Measurements from ENCODE around the gene RASSF4.

- TF ChIP-seq POLR2A (IDR thresholded peaks at IDR 0.05; ENCODE audit: low read depth, low read length) (no peak), CTCF (IDR thresholded peaks at IDR 0.05; ENCODE audit: extremely low read depth in 1 of 2, insufficient read depth in 1 of 2, low read depth in 1 of 2, low read length in 2 of 2) (no peak), POLR2AphosphoS5 (IDR thresholded peaks at IDR 0.05; ENCODE audit: insufficient read depth, low read depth, low read length) (no peak)
- TF ChIP-seq, protein P1, sequence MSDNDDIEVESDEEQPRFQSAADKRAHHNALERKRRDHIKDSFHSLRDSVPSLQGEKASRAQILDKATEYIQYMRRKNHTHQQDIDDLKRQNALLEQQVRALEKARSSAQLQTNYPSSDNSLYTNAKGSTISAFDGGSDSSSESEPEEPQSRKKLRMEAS (IDR thresholded peaks at IDR 0.05; ENCODE audit: insufficient read depth, insufficient read length): no peak
These were observed 23.7 kb downstream of the RASSF4 start for GRCh38 chr10:44983066-44983894.
